HG03025 (cell line): ENCODE results near the gene SSX5.
"Not testable (repeated sequence)": the region's sequence is repeated elsewhere in the genome, so short reads cannot be mapped to it uniquely, and the experiment has no call there.

Source experiments
- ATAC-seq: cut with Tn5 transposase; IDR thresholded peaks from one replicate; pipeline ENCODE4 v1.9.1; 2021; ENCODE audit warnings: mild to moderate bottlenecking, moderate library complexity; ENCODE audit not compliant: unreplicated experiment, low FRiP score

Gene SSX5, protein sequence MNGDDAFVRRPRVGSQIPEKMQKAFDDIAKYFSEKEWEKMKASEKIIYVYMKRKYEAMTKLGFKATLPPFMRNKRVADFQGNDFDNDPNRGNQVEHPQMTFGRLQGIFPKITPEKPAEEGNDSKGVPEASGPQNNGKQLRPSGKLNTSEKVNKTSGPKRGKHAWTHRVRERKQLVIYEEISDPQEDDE

DNA sequence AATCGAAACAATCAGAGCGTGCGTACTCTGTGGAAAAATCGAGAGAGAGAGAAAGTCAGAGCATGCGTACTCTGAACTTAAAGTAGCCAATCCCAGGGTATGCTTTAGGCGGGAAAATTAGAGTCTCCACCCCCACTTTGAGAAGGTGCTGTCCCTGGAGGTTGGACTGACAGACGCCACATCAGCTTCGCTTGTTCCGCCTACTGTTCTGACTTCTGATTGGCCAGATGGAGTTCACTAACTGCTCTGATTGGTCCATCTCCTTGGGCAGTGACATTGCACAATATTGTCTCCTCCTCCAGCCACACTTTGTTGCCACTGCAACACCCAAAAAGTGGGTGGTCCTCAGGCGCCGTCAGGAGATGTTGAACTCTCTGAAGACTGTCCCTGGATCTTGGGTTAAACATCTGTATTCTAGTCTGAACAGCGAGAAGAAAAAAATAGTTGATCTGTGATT, at the start of gene SSX5:
Gene SSX5 (minus strand): TSS at position 51 of the 457 bp plus-strand sequence. CDS start 1,437 bp downstream, outside the sequence.
- no peak for ATAC-seq

DNA sequence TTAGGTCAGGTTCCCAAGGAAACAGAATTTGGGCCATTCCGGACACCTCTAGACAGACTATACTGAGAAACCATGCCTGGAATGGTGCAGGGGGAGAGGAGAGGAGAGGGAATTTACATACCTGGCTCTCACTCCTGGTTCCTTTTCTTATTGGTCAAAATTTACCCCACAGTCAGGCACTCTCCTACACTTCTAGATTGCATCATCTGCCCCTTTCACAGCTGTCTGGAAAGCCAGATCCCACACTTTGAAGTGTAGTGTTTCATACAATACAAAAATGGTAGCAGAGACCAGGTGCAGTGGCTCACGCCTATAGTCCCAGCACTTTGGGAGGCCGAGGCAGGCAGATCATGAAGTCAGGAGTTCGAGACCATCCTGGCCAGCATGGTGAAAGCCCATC, 27.6 kb upstream of the SSX5 start:
- not testable (repeated sequence) for ATAC-seq

GRCh38 chrX:48214341-48214740, 17.7 kb upstream of the SSX5 start:
- ATAC-seq = not testable (repeated sequence)

DNA sequence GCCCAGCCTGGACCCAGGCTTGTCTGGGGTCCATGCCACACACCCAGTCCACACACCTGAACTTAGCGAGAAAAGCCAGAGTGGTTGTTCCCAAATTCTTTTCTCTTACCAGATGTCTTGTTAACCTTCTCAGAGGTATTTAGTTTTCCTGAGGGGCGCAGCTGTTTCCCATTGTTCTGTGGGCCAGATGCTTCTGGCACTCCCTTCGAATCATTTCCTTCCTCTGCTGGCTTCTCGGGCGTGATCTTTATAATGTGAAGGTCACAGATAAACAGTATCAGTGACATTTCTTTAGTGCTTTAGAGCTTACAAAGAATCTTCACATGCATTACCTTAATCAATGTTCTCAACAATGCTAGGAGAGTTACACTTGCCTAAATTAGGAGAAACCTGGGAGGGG, 6.6 kb downstream of the SSX5 start:
- not testable (repeated sequence) for ATAC-seq

DNA sequence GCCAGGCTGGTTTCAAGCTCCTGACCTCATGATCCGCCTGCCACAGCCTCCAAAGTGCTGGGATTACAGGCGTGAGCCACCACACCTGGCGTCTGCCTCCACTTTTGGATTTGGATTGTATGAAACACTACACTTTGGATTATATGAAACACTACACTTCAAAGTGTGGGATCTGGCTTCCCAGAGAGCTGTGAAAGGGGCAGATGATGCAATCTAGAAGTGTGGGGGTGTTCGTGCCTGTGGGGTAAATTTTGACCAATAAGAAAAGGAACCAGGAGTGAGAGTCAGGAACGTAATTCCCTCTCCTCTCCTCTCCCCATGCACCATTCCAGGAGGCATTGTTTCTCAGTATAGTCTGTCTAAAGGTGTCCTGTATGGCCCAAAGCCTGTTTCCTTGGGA, 14.7 kb downstream of the SSX5 start:
- not testable (repeated sequence) for ATAC-seq

DNA sequence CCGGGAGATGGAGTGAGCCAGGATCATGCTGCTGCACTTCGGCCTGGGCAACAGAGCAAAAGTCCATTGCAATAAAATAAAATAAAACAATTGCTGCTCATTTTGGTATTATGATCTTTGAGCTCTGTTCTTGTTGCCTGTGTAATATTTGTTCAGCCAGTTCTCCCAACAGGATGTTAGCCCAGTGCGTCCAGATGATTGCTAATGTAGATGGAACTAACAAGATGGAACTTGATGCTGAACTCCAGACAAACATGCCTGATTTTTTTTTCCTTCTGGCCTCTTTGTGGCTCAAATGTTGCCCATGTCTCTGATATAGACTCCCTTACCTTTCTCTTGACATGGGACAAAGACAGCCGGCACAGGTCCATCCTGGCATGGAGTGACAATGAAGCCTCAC, 15.8 kb downstream of the SSX5 start:
- ATAC-seq = no peak

DNA sequence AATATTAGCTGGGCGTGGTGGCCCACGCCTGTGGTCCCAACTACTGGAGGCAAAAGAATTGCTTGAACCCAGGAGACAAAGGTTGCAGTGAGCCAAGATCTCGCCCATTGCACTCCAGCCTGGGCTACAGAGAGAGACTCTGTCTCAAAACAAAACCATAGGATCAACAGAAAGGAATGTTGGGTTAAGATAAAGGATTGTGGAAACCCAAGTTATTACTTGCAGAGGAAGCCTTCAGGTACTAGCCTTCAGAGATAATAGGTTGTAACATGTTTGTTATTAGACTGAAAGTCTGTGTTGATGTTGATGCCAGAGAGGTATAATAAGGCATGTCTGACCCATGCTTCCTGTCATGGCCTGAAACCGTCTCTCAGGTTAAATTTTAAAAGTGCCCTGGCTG, 16.9 kb downstream of the SSX5 start:
- no peak for ATAC-seq

DNA sequence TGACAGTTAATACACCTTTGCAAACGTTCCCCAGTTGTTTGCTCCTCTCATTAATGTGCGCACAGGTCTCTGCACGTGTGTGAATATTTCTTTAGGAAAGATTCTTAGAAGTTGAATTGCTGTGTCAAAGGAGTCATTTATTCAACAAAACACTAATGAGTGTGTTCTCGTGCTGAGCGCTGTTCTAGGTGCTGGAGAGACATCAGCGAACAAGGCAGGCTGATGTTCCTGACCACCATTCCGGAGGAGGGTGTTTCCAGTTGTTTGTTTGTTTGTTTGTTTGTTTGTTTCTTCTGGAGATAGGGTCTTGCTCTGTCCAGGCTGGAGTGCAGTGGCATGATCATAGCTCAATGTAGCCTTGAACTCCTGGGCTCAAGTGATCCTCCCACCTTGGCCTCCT, 30.3 kb downstream of the SSX5 start:
- not testable (repeated sequence) for ATAC-seq

DNA sequence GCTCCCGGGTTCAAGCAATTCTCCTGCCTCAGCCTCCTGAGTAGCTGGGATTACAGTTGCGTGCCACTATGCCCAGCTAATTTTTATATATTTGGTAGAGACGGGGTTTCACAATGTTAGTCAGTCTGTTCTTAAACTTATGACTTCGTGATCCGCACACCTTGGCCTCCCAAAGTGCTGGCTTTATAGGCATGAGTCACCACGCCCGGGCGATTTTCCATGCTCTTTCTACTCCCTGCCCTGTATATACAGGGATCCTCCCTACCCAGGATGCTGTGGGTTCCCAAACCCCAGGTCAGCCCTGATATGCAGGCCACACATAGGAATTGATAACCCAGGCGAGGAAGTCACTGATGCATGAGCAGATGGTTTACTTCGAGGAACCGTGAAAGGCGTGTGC, 31.4 kb downstream of the SSX5 start:
- no peak for ATAC-seq

- no peak for ATAC-seq
Observed at GRCh38 chrX:48156014-48156413, 40.6 kb downstream of the SSX5 start.

- ATAC-seq = no peak
Observed at GRCh38 chrX:48154796-48155195, 41.8 kb downstream of the SSX5 start.

GRCh38 chrX:48153769-48154168, 42.8 kb downstream of the SSX5 start:
- no peak for ATAC-seq

- ATAC-seq = not testable (repeated sequence)
Observed at GRCh38 chrX:48142697-48143096, 53.9 kb downstream of the SSX5 start.

- not testable (repeated sequence) for ATAC-seq
Observed at GRCh38 chrX:48141810-48142508, 54.6 kb downstream of the SSX5 start.

DNA sequence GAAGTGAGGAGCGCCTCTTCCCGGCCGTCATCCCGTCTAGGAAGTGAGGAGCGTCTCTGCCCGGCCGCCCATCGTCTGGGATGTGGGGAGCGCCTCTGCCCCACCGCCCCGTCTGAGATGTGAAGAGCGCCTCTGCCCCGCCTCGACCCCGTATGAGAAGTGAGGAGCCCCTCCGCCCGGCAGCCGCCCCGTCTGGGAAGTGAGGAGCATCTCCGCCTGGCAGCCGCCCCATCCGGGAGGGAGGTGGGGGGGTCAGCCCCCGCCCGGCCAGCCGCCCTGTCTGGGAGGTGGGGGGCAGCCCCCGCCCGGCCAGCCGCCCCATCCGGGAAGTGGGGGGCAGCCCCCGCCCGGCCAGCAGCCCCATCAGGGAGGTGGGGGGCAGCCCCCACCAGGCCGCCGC, 57.5 kb downstream of the SSX5 start:
- not testable (repeated sequence) for ATAC-seq
